GM12801 (cell line): ENCODE measurements around the gene SDCBP2.

Source experiments
- CTCF ChIP-seq: IDR thresholded peaks from one replicate; pipeline ENCODE4 v1.5.1; 2011; ENCODE audit warnings: control low read depth; ENCODE audit not compliant: insufficient read length; ENCODE audit errors: extremely low read depth

Gene SDCBP2

GRCh38 chr20:1326031-1326930 is 2.7 kb downstream of the SDCBP2 start:
- no peak for TF ChIP-seq CTCF

- TF ChIP-seq CTCF = no peak
Observed at GRCh38 chr20:1325173-1326030, 3.5 kb downstream of the SDCBP2 start.

GRCh38 chr20:1324598-1325172 is 4.3 kb downstream of the SDCBP2 start:
- no peak for TF ChIP-seq CTCF

- no peak for TF ChIP-seq CTCF
Observed at GRCh38 chr20:1323830-1324597, 4.9 kb downstream of the SDCBP2 start.

- no peak for TF ChIP-seq CTCF
Observed at GRCh38 chr20:1323256-1323655, 5.7 kb downstream of the SDCBP2 start.

GRCh38 chr20:1322511-1323245 is 6.3 kb downstream of the SDCBP2 start:
- TF ChIP-seq CTCF = no peak
